A549 (cell line): ENCODE measurements around the gene CAMTA1. TPM values are rescaled to one million over a fixed set of nuclear protein-coding genes. Genes with fewer than 3 reads are reported as not detected.
A peak's percentile ranks its signal among the peaks of the same experiment; 100 is the strongest.

Experiments used
- ATAC-seq, 2 experiments: fragments of 200-7000 bp in 1 of 2; fragments of >200 bp in 1 of 2; cut with Nextera tagmentation in 1 of 2; cut with Tn5 transposase in 1 of 2; 3 replicates each; pipeline versions ENCODE4 v1.8.0 to v1.9.1; 2018 to 2020; ENCODE audit warnings: mild to moderate bottlenecking in 1 of 2, moderate library complexity in 1 of 2
- CTCF ChIA-PET: fragments of 300-600 bp; sonication (Branson Sonifier 250); formaldehyde crosslinking; extraction: SDS; loops from one replicate; lab custom pipeline; 2021; ENCODE audit warnings: antibody characterized with exemption, inconsistent platforms; lab: Yijun Ruan, JAX
- POLR2A ChIA-PET: fragments of 350-600 bp; formaldehyde crosslinking; extraction: SDS; loops from one replicate; lab custom pipeline; 2021; ENCODE audit warnings: antibody characterized with exemption, inconsistent platforms; lab: Yijun Ruan, JAX
- DNase-seq, 2 experiments: peaks; one replicate each; pipeline versions ENCODE4 v3.0.0 to v3.0.0-alpha.2; 2011 to 2016; ENCODE audit warnings: low read depth in 1 of 2, low spot score in 1 of 2
- FAIRE-seq: peaks from 2 replicates; lab custom pipeline; 2011; peaks lifted over from hg19 to GRCh38; lab: Jason Lieb, UNC
- H3K27ac ChIP-seq, 2 experiments: fragments of >200 bp; sonication (Bioruptor Twin); formaldehyde crosslinking; 3 replicates each; pipeline ENCODE4 v1.5.1; 2016 to 2017
- H3K4me1 ChIP-seq: fragments of >200 bp; sonication (Bioruptor Twin); formaldehyde crosslinking; 3 replicates; pipeline ENCODE4 v1.6.1; 2016
- H3K4me2 ChIP-seq: fragments of >200 bp; sonication (Bioruptor Twin); formaldehyde crosslinking; 3 replicates; pipeline ENCODE4 v1.6.1; 2016
- H3K4me3 ChIP-seq: fragments of >200 bp; sonication (Bioruptor Twin); formaldehyde crosslinking; 3 replicates; pipeline ENCODE4 v1.5.1; 2016
- H3K9me3 ChIP-seq: fragments of >200 bp; sonication (Bioruptor Twin); formaldehyde crosslinking; 3 replicates; pipeline ENCODE4 v1.6.1; 2016
- BCL3 ChIP-seq: fragments of >200 bp; sonication (Bioruptor Twin); formaldehyde crosslinking; IDR thresholded peaks from 3 replicates; pipeline ENCODE4 v1.6.1; 2016
- BHLHE40 ChIP-seq: IDR thresholded peaks from 2 replicates; pipeline ENCODE4 v1.6.1; 2012; ENCODE audit warnings: low read depth, low read length, inconsistent platforms
- CHD2 ChIP-seq: fragments of 150-350 bp; IDR thresholded peaks from 2 replicates; pipeline ENCODE4 v1.6.1; 2014; ENCODE audit warnings: low read length; ENCODE audit not compliant: partially characterized antibody
- CHD4 ChIP-seq: fragments of 200-600 bp; sonication (generic); IDR thresholded peaks from 2 replicates; pipeline ENCODE4 v1.6.1; 2016; ENCODE audit warnings: antibody characterized with exemption, mild to moderate bottlenecking, borderline replicate concordance
- CTCF ChIP-seq: fragments of >200 bp; sonication (Bioruptor Twin); formaldehyde crosslinking; IDR thresholded peaks from 3 replicates; pipeline ENCODE4 v1.5.1; 2016
- E2F6 ChIP-seq: IDR thresholded peaks from 2 replicates; pipeline ENCODE4 v1.6.1; 2012; ENCODE audit warnings: low read depth, borderline replicate concordance
- EHMT2 ChIP-seq: fragments of 200-600 bp; sonication (generic); IDR thresholded peaks from 2 replicates; pipeline ENCODE4 v1.6.1; 2016; ENCODE audit warnings: antibody characterized with exemption, low read depth, mild to moderate bottlenecking, moderate library complexity
- HDAC2 ChIP-seq: fragments of 200-600 bp; sonication (generic); IDR thresholded peaks from 2 replicates; pipeline ENCODE4 v1.6.1; 2016
- HEYL ChIP-seq: fragments of 250-450 bp; sonication (Bioruptor Pico); IDR thresholded peaks from 2 replicates; pipeline ENCODE4 v1.8.0; 2021; ENCODE audit warnings: mild to moderate bottlenecking, moderate library complexity
- HOXB5 ChIP-seq: fragments of 250-450 bp; sonication (Bioruptor Pico); IDR thresholded peaks from 2 replicates; pipeline ENCODE4 v1.5.0; 2020; ENCODE audit warnings: mild to moderate bottlenecking, moderate library complexity
- JUN ChIP-seq, 2 experiments: fragments of >200 bp; sonication (Bioruptor Twin); formaldehyde crosslinking; IDR thresholded peaks; 2 replicates in 1 of 2; 3 replicates in 1 of 2; pipeline ENCODE4 v1.6.1; 2016 to 2017
- NPAS2 ChIP-seq: fragments of 250-450 bp; sonication (Bioruptor Pico); IDR thresholded peaks from 2 replicates; pipeline ENCODE4 v1.8.0; 2022; ENCODE audit warnings: mild to moderate bottlenecking, moderate library complexity, borderline replicate concordance
- NR3C1 ChIP-seq: fragments of >200 bp; sonication (Bioruptor Twin); formaldehyde crosslinking; IDR thresholded peaks from 3 replicates; pipeline ENCODE4 v1.6.1; 2017
- POLR2A ChIP-seq: IDR thresholded peaks from 2 replicates; pipeline ENCODE4 v1.6.1; 2012; ENCODE audit warnings: mild to moderate bottlenecking, low read length
- POLR2AphosphoS2 ChIP-seq: conservative IDR thresholded peaks from 2 replicates; pipeline ENCODE4 v1.6.1; 2012; ENCODE audit warnings: low read length, improper control_type of control experiment, inconsistent platforms
- RAD21 ChIP-seq, 2 experiments: fragments of >200 bp in 1 of 2; sonication (Bioruptor Twin) in 1 of 2; formaldehyde crosslinking in 1 of 2; IDR thresholded peaks in 1 of 2; conservative IDR thresholded peaks in 1 of 2; 2 replicates in 1 of 2; 3 replicates in 1 of 2; pipeline ENCODE4 v1.6.1; 2012 to 2018; ENCODE audit warnings: inconsistent platforms in 1 of 2
- SREBF2 ChIP-seq: fragments of 450-650 bp; IDR thresholded peaks from 2 replicates; pipeline ENCODE4 v1.6.1; 2014; ENCODE audit warnings: mild to moderate bottlenecking, moderate library complexity
- TP53 ChIP-seq: fragments of 250-450 bp; sonication (Bioruptor Pico); IDR thresholded peaks from 2 replicates; pipeline ENCODE4 v1.5.0; 2021; ENCODE audit warnings: mild to moderate bottlenecking, moderate library complexity
- ZC3H11A ChIP-seq: fragments of 450-650 bp; IDR thresholded peaks from 2 replicates; pipeline ENCODE4 v1.6.1; 2014; ENCODE audit warnings: antibody characterized with exemption, mild to moderate bottlenecking
- ZFP36 ChIP-seq: fragments of 450-650 bp; IDR thresholded peaks from 2 replicates; pipeline ENCODE4 v1.6.1; 2014; ENCODE audit warnings: borderline replicate concordance; ENCODE audit not compliant: partially characterized antibody
- ZNF302 ChIP-seq: fragments of 250-450 bp; sonication (Bioruptor Pico); IDR thresholded peaks from 2 replicates; pipeline ENCODE4 v1.9.0; 2021; ENCODE audit warnings: inconsistent platforms, mild to moderate bottlenecking, moderate library complexity
- ZSCAN20 ChIP-seq: fragments of 250-450 bp; sonication (Bioruptor Pico); IDR thresholded peaks from 2 replicates; pipeline ENCODE4 v1.8.0; 2022; ENCODE audit warnings: mild to moderate bottlenecking, moderate library complexity
- WGBS: methylation state at CpG from one replicate; pipeline ENCODE4 v1.1.6; 2017; ENCODE audit errors: missing lambda C conversion rate; 5-methylcytosine and 5-hydroxymethylcytosine counted together
- polyA plus RNA-seq, 4 experiments: library from polyadenylated mRNA; depleted of rRNA in 3 of 4; stranded (reverse); fragments of >200 nt; fragmentation: RNase III in 1 of 4; extraction: RNeasy Plus Mini Kit Qiagen cat#74134 plus additional on column Dnase treatment in 1 of 4; gene quantifications; 2 replicates in 3 of 4; 3 replicates in 1 of 4; pipeline ENCODE4 v1.2.3, GENCODE V29; 2011 to 2017
- TF ChIP-seq, protein P1 (sequence below): fragments of 150-350 bp; IDR thresholded peaks from 2 replicates; pipeline ENCODE4 v1.6.1; 2014; ENCODE audit warnings: low read depth, mild to moderate bottlenecking, low read length

Gene CAMTA1
- polyA plus RNA-seq, 2 of the 4 experiments (the other 2 are of a cell fraction): 58.8 to 75.0 TPM

- 40% methylated on average over 1 of the region's 1 CpG for WGBS
- H3K4me3 ChIP-seq: no peak overlapping the region
- H3K4me2 ChIP-seq: no peak overlapping the region
- ChIA-PET POLR2A (no interaction called here), CTCF (no interaction called here)
- TF ChIP-seq POLR2AphosphoS2: no peak
- no peak overlapping the region for H3K27ac ChIP-seq
- ATAC-seq: no peak
- FAIRE-seq: no peak
- DNase-seq: no peak
- no peaks in the 10 kb centered on the region for H3K4me1 ChIP-seq
- H3K9me3 ChIP-seq: peaks cover 5% of the 10 kb centered on the region; the same call in 2 of the 3 replicates
Observed at GRCh38 chr1:7322912-7323311, 537.7 kb downstream of the CAMTA1 start.

DNA sequence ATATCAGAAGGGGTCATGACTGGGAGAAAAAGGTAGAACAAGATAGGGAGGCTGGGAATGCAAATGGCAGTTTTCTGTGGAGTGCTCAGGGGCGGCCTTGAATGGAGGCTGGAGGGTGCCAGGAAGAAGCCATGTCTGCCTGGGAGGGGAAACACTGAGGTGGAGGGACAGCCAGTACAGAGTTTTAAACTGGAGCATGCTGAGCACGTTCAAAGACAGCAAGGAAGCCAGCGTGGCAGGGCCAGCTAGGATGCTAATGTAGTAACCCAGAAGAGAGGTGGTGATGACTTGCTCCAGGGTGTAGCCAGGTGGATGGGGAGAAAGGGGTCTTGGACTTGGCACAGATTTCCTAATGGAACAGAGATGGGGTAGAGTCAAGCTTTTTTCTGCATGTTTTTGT is 540.0 kb downstream of the CAMTA1 start:
- FAIRE-seq (no peak), ATAC-seq (no peak), DNase-seq (no peak)
- Histone ChIP-seq H3K4me3 (no peak overlapping the region), H3K4me1 (no peaks in the 10 kb centered on the region), H3K9me3 (peaks cover 13% of the 10 kb centered on the region; the same call in 2 of the 3 replicates), H3K4me2 (no peak overlapping the region), H3K27ac (no peak overlapping the region)
- POLR2A ChIA-PET: no interaction called here
- WGBS: 80% methylated on average over 3 of the region's 3 CpGs
- CTCF ChIA-PET: interaction anchor here (0.9 kb wide), 1 partner anchor 62 kb away, joined by 3 read pairs; no protein-coding TSS in a partner anchor
- TF ChIP-seq ZSCAN20 (CRISPR knock-in tag) (no peak), HOXB5 (no peak), CTCF (no peak), JUN (IDR thresholded peaks at IDR 0.05) (no peak), BCL3 (no peak)

- Histone ChIP-seq H3K4me2 (no peak overlapping the region), H3K4me3 (no peak overlapping the region), H3K9me3 (peaks cover 17% of the 10 kb centered on the region; the same call in 2 of the 3 replicates), H3K27ac (peak overlapping the region in 1 of 2 experiments; percentile 26; a peak in 1 of 6 replicates), H3K4me1 (no peaks in the 10 kb centered on the region)
- CTCF ChIA-PET: interaction anchor here (0.9 kb wide), 2 partner anchors 19 to 63 kb away, joined by 3 read pairs; no protein-coding TSS in a partner anchor
- ATAC-seq (no peak), DNase-seq (no peak), FAIRE-seq (no peak)
- POLR2A ChIA-PET: no interaction called here
- TF ChIP-seq E2F6: no peak
- TF ChIP-seq CHD4: no peak
- no peak for TF ChIP-seq SREBF2
- TF ChIP-seq ZNF302 (CRISPR knock-in tag): no peak
- no peak for TF ChIP-seq CHD2
- TF ChIP-seq, protein P1, sequence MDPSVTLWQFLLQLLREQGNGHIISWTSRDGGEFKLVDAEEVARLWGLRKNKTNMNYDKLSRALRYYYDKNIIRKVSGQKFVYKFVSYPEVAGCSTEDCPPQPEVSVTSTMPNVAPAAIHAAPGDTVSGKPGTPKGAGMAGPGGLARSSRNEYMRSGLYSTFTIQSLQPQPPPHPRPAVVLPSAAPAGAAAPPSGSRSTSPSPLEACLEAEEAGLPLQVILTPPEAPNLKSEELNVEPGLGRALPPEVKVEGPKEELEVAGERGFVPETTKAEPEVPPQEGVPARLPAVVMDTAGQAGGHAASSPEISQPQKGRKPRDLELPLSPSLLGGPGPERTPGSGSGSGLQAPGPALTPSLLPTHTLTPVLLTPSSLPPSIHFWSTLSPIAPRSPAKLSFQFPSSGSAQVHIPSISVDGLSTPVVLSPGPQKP: no peak
- TF ChIP-seq HEYL (CRISPR knock-in tag): no peak
- TF ChIP-seq ZC3H11A: no peak
- no peak for TF ChIP-seq ZSCAN20 (CRISPR knock-in tag)
- no peak for TF ChIP-seq ZFP36
- no peak for TF ChIP-seq JUN (IDR thresholded peaks at IDR 0.05)
- TF ChIP-seq, all 56 proteins: peak for 0
- WGBS: 53% methylated on average over 2 of the region's 2 CpGs
Observed at GRCh38 chr1:7326366-7326765, 541.1 kb downstream of the CAMTA1 start.

DNA sequence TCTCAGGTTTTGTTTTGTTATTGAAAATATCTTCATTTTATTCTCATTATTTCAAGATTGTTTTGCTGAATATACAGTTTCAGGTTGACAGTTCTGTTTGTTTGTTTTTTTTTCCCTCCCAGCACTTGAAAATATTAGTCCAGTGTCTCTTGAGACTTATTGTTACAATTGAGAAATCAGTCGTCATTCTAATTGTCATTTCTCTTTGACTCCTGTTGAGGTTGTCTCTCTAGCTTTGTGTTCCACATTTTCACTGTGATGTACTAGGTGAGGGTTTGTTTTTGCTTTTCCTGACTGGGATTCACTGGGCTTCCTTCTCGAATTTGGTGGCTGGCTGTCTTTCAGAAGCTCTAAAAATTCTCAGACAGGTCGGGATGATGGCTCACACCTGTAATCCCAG is 542.6 kb downstream of the CAMTA1 start:
- peaks cover 18% of the 10 kb centered on the region; the same call in 2 of the 3 replicates for H3K9me3 ChIP-seq
- WGBS: 55% methylated on average over 3 of the region's 3 CpGs
- no peak overlapping the region for H3K4me3 ChIP-seq
- no peak for TF ChIP-seq RAD21 (conservative IDR thresholded peaks at IDR 0.05 in 1 of 2, IDR thresholded peaks at IDR 0.05 in 1 of 2)
- TF ChIP-seq EHMT2: no peak
- TF ChIP-seq NPAS2: no peak
- no peak for TF ChIP-seq ZNF302 (CRISPR knock-in tag)
- no peak for TF ChIP-seq NR3C1
- no peak for TF ChIP-seq BHLHE40
- TF ChIP-seq ZC3H11A: no peak
- TF ChIP-seq HDAC2: no peak
- no peak for TF ChIP-seq TP53 (CRISPR knock-in tag)
- no peak for TF ChIP-seq CTCF
- TF ChIP-seq POLR2A: no peak
- peaks cover 2% of the 10 kb centered on the region; the same call in 2 of the 3 replicates for H3K4me1 ChIP-seq
- no peak for DNase-seq
- CTCF ChIA-PET: interaction anchor here (0.5 to 0.7 kb wide), 2 partner anchors 340 to 552 kb away, joined by 3 read pairs; no protein-coding TSS in a partner anchor
- H3K4me2 ChIP-seq: no peak overlapping the region
- FAIRE-seq: no peak
- POLR2A ChIA-PET: no interaction called here
- H3K27ac ChIP-seq: no peak overlapping the region
- no peak for ATAC-seq
